Sigmoid colon (tissue), 7 donors: ENCODE measurements around the gene TBC1D16. TPM values are rescaled to one million over a fixed set of nuclear protein-coding genes. Genes with fewer than 3 reads are reported as not detected.
"Not testable (repeated sequence)": the region's sequence is repeated elsewhere in the genome, so short reads cannot be mapped to it uniquely, and the experiment has no call there.

Experiments
- DNase-seq: peaks from one replicate; pipeline ENCODE4 v3.0.0-alpha.2; 2019
- H3K27ac ChIP-seq, 4 donors: fragments of 200-600 bp; sonication (generic); one replicate each; pipeline ENCODE4 v1.5.1; 2016 to 2019; ENCODE audit warnings: mild to moderate bottlenecking in 1 of 4
- H3K27me3 ChIP-seq, 3 donors: fragments of 200-600 bp; sonication (generic); one replicate each; pipeline ENCODE4 v1.5.1; 2019; ENCODE audit warnings: mild to moderate bottlenecking in 1 of 3
- H3K36me3 ChIP-seq, 4 donors: fragments of 200-600 bp; sonication (generic); one replicate each; pipeline ENCODE4 v1.5.1; 2016 to 2019
- H3K4me1 ChIP-seq, 4 donors: fragments of 200-600 bp; sonication (generic); one replicate each; pipeline ENCODE4 v1.5.1; 2017 to 2019
- H3K4me3 ChIP-seq, 4 donors: fragments of 200-600 bp; sonication (generic); one replicate each; pipeline ENCODE4 v1.5.1; 2017 to 2019; ENCODE audit warnings: mild to moderate bottlenecking in 2 of 4, moderate library complexity in 1 of 4
- H3K9me3 ChIP-seq, 4 donors: fragments of 200-600 bp in 3 of 4; sonication (generic) in 3 of 4; one replicate each; pipeline versions ENCODE4 v1.5.1 to v1.6.1; 2013 to 2019
- CTCF ChIP-seq, 4 experiments: fragments of 450-650 bp in 3 of 4; fragments of 200-600 bp in 1 of 4; IDR thresholded peaks; one replicate each; pipeline ENCODE4 v1.5.1; 2016 to 2019; ENCODE audit warnings: antibody characterized with exemption in 4 of 4, mild to moderate bottlenecking in 3 of 4, moderate library complexity in 2 of 4
- EP300 ChIP-seq, 4 donors: sonication (generic); formaldehyde crosslinking; IDR thresholded peaks; one replicate each; pipeline ENCODE4 v1.6.1; 2017; ENCODE audit warnings: antibody characterized with exemption in 4 of 4
- POLR2A ChIP-seq, 2 donors: fragments of 450-650 bp; IDR thresholded peaks; one replicate each; pipeline ENCODE4 v1.6.1; 2016; ENCODE audit warnings: antibody characterized with exemption in 2 of 2, mild to moderate bottlenecking in 2 of 2, moderate library complexity in 2 of 2
- POLR2AphosphoS5 ChIP-seq, 4 donors: sonication (generic); formaldehyde crosslinking; IDR thresholded peaks; one replicate each; pipeline ENCODE4 v1.6.1; 2017; ENCODE audit warnings: antibody characterized with exemption in 4 of 4
- WGBS, 2 donors: extraction: QIAGEN DNeasy Blood & Tissue Kit; methylation state at CpG; one replicate each; pipeline ENCODE4 v1.1.7; 2013; 5-methylcytosine and 5-hydroxymethylcytosine counted together
- intact Hi-C: fragments of 100-400 bp; cut with DNase I; formaldehyde crosslinking; loops from one replicate; pipeline ENCODE4 v1.15.1; 2023
- polyA plus RNA-seq, 3 donors: library from polyadenylated mRNA; stranded (reverse); fragments of 200-250 nt; gene quantifications; one replicate each; pipeline ENCODE4 v1.2.3, GENCODE V29; 2013
- total RNA-seq, 4 donors: library from RNA; depleted of rRNA; stranded (reverse); fragments of >200 nt; gene quantifications; one replicate each; pipeline ENCODE4 v1.1.0, GENCODE V29; 2016
- donor health status: healthy with polysubstance abuse.
- donor health status: Bipolar disorder and iron deficiency.
- donor health status: healthy.

The TBC1D16 gene
- total and polyA plus RNA-seq, 7 donors, result 3.6 to 21.9 (median 15.7) TPM

- intact Hi-C loops, result no loop called here
- Histone ChIP-seq H3K4me1 (peaks cover 3 to 34% (median 30%) of the 10 kb centered on the region in 4 donors), H3K27ac (no peak overlapping the region), H3K4me3 (no peak overlapping the region), H3K27me3 (no peaks in the 10 kb centered on the region), H3K36me3 (no peaks in the 10 kb centered on the region), H3K9me3 (no peaks in the 10 kb centered on the region)
- TF ChIP-seq POLR2A (IDR thresholded peaks at IDR 0.05), result no peak
- no peak for TF ChIP-seq EP300 (IDR thresholded peaks at IDR 0.05)
- no peak for TF ChIP-seq CTCF (IDR thresholded peaks at IDR 0.05)
- no peak for DNase-seq
- WGBS, 2 donors, result 81 to 87% methylated on average over 12 of the region's 12 CpGs
Observed at GRCh38 chr17:79996291-79996690, 39.4 kb downstream of the TBC1D16 start.

GRCh38 chr17:79995696-79996095 is 40.0 kb downstream of the TBC1D16 start:
- no peak for DNase-seq
- intact Hi-C loops, result no loop called here

GRCh38 chr17:79994602-79995001 is 41.1 kb downstream of the TBC1D16 start:
- Histone ChIP-seq H3K4me3 (no peak overlapping the region), H3K27me3 (no peaks in the 10 kb centered on the region), H3K9me3 (no peaks in the 10 kb centered on the region), H3K36me3 (no peaks in the 10 kb centered on the region), H3K4me1 (peaks cover 3 to 42% (median 34%) of the 10 kb centered on the region in 4 donors), H3K27ac (no peak overlapping the region)
- DNase-seq, result no peak
- 92 to 95% methylated on average over 13 of the region's 13 CpGs for WGBS, 2 donors
- intact Hi-C loops, result no loop called here
- TF ChIP-seq EP300 (IDR thresholded peaks at IDR 0.05) (no peak), CTCF (IDR thresholded peaks at IDR 0.05) (no peak), POLR2AphosphoS5 (IDR thresholded peaks at IDR 0.05) (no peak), POLR2A (IDR thresholded peaks at IDR 0.05) (no peak)

More at GRCh38 chr17:79995696-79996095, 40.0 kb downstream of the TBC1D16 start:
- Histone ChIP-seq H3K36me3 (no peaks in the 10 kb centered on the region), H3K4me1 (peaks cover 3 to 36% (median 34%) of the 10 kb centered on the region in 4 donors), H3K27ac (no peak overlapping the region), H3K4me3 (no peak overlapping the region), H3K9me3 (no peaks in the 10 kb centered on the region), H3K27me3 (no peaks in the 10 kb centered on the region)
- TF ChIP-seq EP300 (IDR thresholded peaks at IDR 0.05), result no peak
- no peak for TF ChIP-seq CTCF (IDR thresholded peaks at IDR 0.05)
- no peak for TF ChIP-seq POLR2AphosphoS5 (IDR thresholded peaks at IDR 0.05)
- no peak for TF ChIP-seq POLR2A (IDR thresholded peaks at IDR 0.05)
- 89 to 96% methylated on average over 8 of the region's 8 CpGs for WGBS, 2 donors

DNA sequence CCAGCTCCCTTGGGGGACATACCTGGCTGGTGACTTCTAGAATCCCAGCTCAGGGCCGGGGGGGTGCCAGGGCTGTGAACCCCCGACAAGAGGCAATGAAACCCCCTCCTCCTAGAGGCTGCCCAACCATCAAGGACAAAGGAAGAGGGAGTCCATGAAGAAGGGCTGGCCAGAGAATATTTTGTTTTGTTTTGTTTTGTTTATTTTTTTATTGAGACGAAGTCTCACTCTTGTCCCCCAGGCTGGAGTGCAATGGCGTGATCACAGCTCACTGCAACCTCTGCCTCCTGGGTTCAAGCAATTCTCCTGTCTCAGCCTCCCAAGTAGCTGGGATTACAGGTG is 41.5 kb downstream of the TBC1D16 start:
- H3K9me3 ChIP-seq, H3K36me3 ChIP-seq, DNase-seq, H3K27me3 ChIP-seq, intact Hi-C loops, H3K4me3 ChIP-seq: not testable (repeated sequence)
- H3K4me1 ChIP-seq, result peaks cover 3 to 42% (median 34%) of the 10 kb centered on the region in 4 donors
- H3K27ac ChIP-seq, result peak overlapping the region in 1 of 4 donors; percentile 71
- 68 to 71% methylated on average over 4 of the region's 4 CpGs for WGBS, 2 donors

- DNase-seq, result peak; percentile 96
- Histone ChIP-seq H3K27me3 (no peaks in the 10 kb centered on the region), H3K4me1 (peaks cover 3 to 42% (median 34%) of the 10 kb centered on the region in 4 donors), H3K9me3 (no peaks in the 10 kb centered on the region), H3K4me3 (no peak overlapping the region), H3K27ac (peak overlapping the region in 1 of 4 donors; percentile 71), H3K36me3 (no peaks in the 10 kb centered on the region)
- TF ChIP-seq EP300 (IDR thresholded peaks at IDR 0.05) (peak in 1 of 4 donors; percentile 61), POLR2A (IDR thresholded peaks at IDR 0.05) (no peak), CTCF (IDR thresholded peaks at IDR 0.05) (no peak), POLR2AphosphoS5 (IDR thresholded peaks at IDR 0.05) (peak in 1 of 4 donors; percentile 75)
- intact Hi-C loops, result loop anchor here (2.0 kb wide), 2 partner anchors 43 to 205 kb away; no protein-coding TSS in a partner anchor
- 16 to 36% methylated on average over 22 of the region's 22 CpGs for WGBS, 2 donors
Observed at GRCh38 chr17:79993390-79994227, 42.1 kb downstream of the TBC1D16 start.
